ENCODE data around the gene FOXP3. TPM values are rescaled to one million over a fixed set of nuclear protein-coding genes. Genes with fewer than 3 reads are reported as not detected.
"Not testable (repeated sequence)": the region's sequence is repeated elsewhere in the genome, so short reads cannot be mapped to it uniquely, and the experiment has no call there.

Gene FOXP3
- under 1 TPM in 1 of 2 donors, not detected in 1; 0.32 TPM for total RNA-seq
- not detected for polyA plus RNA-seq
- long read RNA-seq, donor 1, result 0 reads
- long read RNA-seq, donor 2, result 0 reads

GRCh38 chrX:49264460-49264859, at the start of gene FOXP3:
FOXP3 (minus strand) TSS chrX:49264710; CDS start chrX:49258505, 6,205 bp downstream.
- H3K36me3 ChIP-seq (ENCODE audit: control insufficient read depth in 1 of 2, insufficient read depth in 2 of 2, low read length in 1 of 2), result no peaks in the 10 kb centered on the region
- H3K4me3 ChIP-seq (ENCODE audit: low read length in 2 of 2), result no peak within 1 kb of the TSS
- H3K27ac ChIP-seq (ENCODE audit: low read depth in 1 of 2, low read length in 2 of 2), result no peak within 1 kb of the TSS
- intact Hi-C loops (cut with DNase I), result no loop called here
- no peaks in the 10 kb centered on the region for H3K9me3 ChIP-seq (ENCODE audit: control insufficient read depth, low read length)
- ATAC-seq (ENCODE audit: low FRiP score) (no peak), DNase-seq (no peak)
- H3K4me1 ChIP-seq (ENCODE audit: control insufficient read depth in 1 of 2, insufficient read depth in 2 of 2, low read length in 2 of 2), result no peaks in the 10 kb centered on the region
- WGBS, 2 donors, result 86 to 89% methylated on average over 11 of the region's 11 CpGs
- H3K27me3 ChIP-seq (ENCODE audit: control insufficient read depth in 1 of 2, insufficient read depth in 2 of 2, low read length in 1 of 2), result no peaks in the 10 kb centered on the region

- Histone ChIP-seq H3K4me3 (ENCODE audit: low read length in 2 of 2) (no peak overlapping the region), H3K27ac (ENCODE audit: low read depth in 1 of 2, low read length in 2 of 2) (no peak overlapping the region), H3K4me1 (ENCODE audit: control insufficient read depth in 1 of 2, insufficient read depth in 2 of 2, low read length in 2 of 2) (no peaks in the 10 kb centered on the region), H3K36me3 (ENCODE audit: control insufficient read depth in 1 of 2, insufficient read depth in 2 of 2, low read length in 1 of 2) (no peaks in the 10 kb centered on the region), H3K27me3 (ENCODE audit: control insufficient read depth in 1 of 2, insufficient read depth in 2 of 2, low read length in 1 of 2) (no peaks in the 10 kb centered on the region), H3K9me3 (ENCODE audit: control insufficient read depth, low read length) (no peaks in the 10 kb centered on the region)
- intact Hi-C loops (cut with DNase I), result no loop called here
- no peak for ATAC-seq (ENCODE audit: low FRiP score)
- DNase-seq, result no peak
- 79 to 87% methylated on average over 2 of the region's 2 CpGs for WGBS, 2 donors
Measured at GRCh38 chrX:49312176-49312575, 47.7 kb upstream of the FOXP3 start.

GRCh38 chrX:49310371-49310770, 45.9 kb upstream of the FOXP3 start:
- DNase-seq (no peak), ATAC-seq (ENCODE audit: low FRiP score) (no peak)
- Histone ChIP-seq H3K36me3 (ENCODE audit: control insufficient read depth in 1 of 2, insufficient read depth in 2 of 2, low read length in 1 of 2) (no peaks in the 10 kb centered on the region), H3K27me3 (ENCODE audit: control insufficient read depth in 1 of 2, insufficient read depth in 2 of 2, low read length in 1 of 2) (no peaks in the 10 kb centered on the region), H3K27ac (ENCODE audit: low read depth in 1 of 2, low read length in 2 of 2) (no peak overlapping the region), H3K4me3 (ENCODE audit: low read length in 2 of 2) (no peak overlapping the region), H3K9me3 (ENCODE audit: control insufficient read depth, low read length) (no peaks in the 10 kb centered on the region), H3K4me1 (ENCODE audit: control insufficient read depth in 1 of 2, insufficient read depth in 2 of 2, low read length in 2 of 2) (no peaks in the 10 kb centered on the region)
- intact Hi-C loops (cut with DNase I), result no loop called here
- 48 to 66% methylated on average over 18 of the region's 18 CpGs for WGBS, 2 donors

- H3K9me3 ChIP-seq (ENCODE audit: control insufficient read depth, low read length), result no peaks in the 10 kb centered on the region
- ATAC-seq (ENCODE audit: low FRiP score), result no peak
- peak overlapping the region; percentile 24 to 48 for H3K4me3 ChIP-seq (ENCODE audit: low read length in 2 of 2)
- peak overlapping the region in 1 of 2 donors; percentile 6 for H3K27ac ChIP-seq (ENCODE audit: low read depth in 1 of 2, low read length in 2 of 2)
- H3K36me3 ChIP-seq (ENCODE audit: control insufficient read depth in 1 of 2, insufficient read depth in 2 of 2, low read length in 1 of 2), result no peaks in the 10 kb centered on the region
- H3K4me1 ChIP-seq (ENCODE audit: control insufficient read depth in 1 of 2, insufficient read depth in 2 of 2, low read length in 2 of 2), result no peaks in the 10 kb centered on the region
- intact Hi-C loops (cut with DNase I), result no loop called here
- H3K27me3 ChIP-seq (ENCODE audit: control insufficient read depth in 1 of 2, insufficient read depth in 2 of 2, low read length in 1 of 2), result no peaks in the 10 kb centered on the region
- 0 to 28% methylated on average over 8 of the region's 8 CpGs for WGBS, 2 donors
- no peak for DNase-seq
Measured at GRCh38 chrX:49309401-49309981, 45.0 kb upstream of the FOXP3 start.

- H3K4me1 ChIP-seq (ENCODE audit: control insufficient read depth in 1 of 2, insufficient read depth in 2 of 2, low read length in 2 of 2), result no peaks in the 10 kb centered on the region
- WGBS, 2 donors, result 35 to 59% methylated on average over 15 of the region's 15 CpGs
- no peaks in the 10 kb centered on the region for H3K36me3 ChIP-seq (ENCODE audit: control insufficient read depth in 1 of 2, insufficient read depth in 2 of 2, low read length in 1 of 2)
- H3K9me3 ChIP-seq (ENCODE audit: control insufficient read depth, low read length), result no peaks in the 10 kb centered on the region
- no peak overlapping the region for H3K4me3 ChIP-seq (ENCODE audit: low read length in 2 of 2)
- DNase-seq, result no peak
- no peaks in the 10 kb centered on the region for H3K27me3 ChIP-seq (ENCODE audit: control insufficient read depth in 1 of 2, insufficient read depth in 2 of 2, low read length in 1 of 2)
- intact Hi-C loops (cut with DNase I), result no loop called here
- H3K27ac ChIP-seq (ENCODE audit: low read depth in 1 of 2, low read length in 2 of 2), result no peak overlapping the region
- peak; percentile 50 for ATAC-seq (ENCODE audit: low FRiP score)
Measured at GRCh38 chrX:49308604-49309269, 44.2 kb upstream of the FOXP3 start.

GRCh38 chrX:49307775-49308174, 43.3 kb upstream of the FOXP3 start:
- 53 to 68% methylated on average over 2 of the region's 2 CpGs for WGBS, 2 donors
- H3K36me3 ChIP-seq (ENCODE audit: control insufficient read depth in 1 of 2, insufficient read depth in 2 of 2, low read length in 1 of 2); H3K9me3 ChIP-seq (ENCODE audit: control insufficient read depth, low read length); H3K4me1 ChIP-seq (ENCODE audit: control insufficient read depth in 1 of 2, insufficient read depth in 2 of 2, low read length in 2 of 2); DNase-seq; ATAC-seq (ENCODE audit: low FRiP score); H3K27me3 ChIP-seq (ENCODE audit: control insufficient read depth in 1 of 2, insufficient read depth in 2 of 2, low read length in 1 of 2); H3K27ac ChIP-seq (ENCODE audit: low read depth in 1 of 2, low read length in 2 of 2); H3K4me3 ChIP-seq (ENCODE audit: low read length in 2 of 2); intact Hi-C loops (cut with DNase I): not testable (repeated sequence)

- no peak for ATAC-seq (ENCODE audit: low FRiP score)
- intact Hi-C loops (cut with DNase I), result no loop called here
- H3K27me3 ChIP-seq (ENCODE audit: control insufficient read depth in 1 of 2, insufficient read depth in 2 of 2, low read length in 1 of 2), result no peaks in the 10 kb centered on the region
- no peaks in the 10 kb centered on the region for H3K36me3 ChIP-seq (ENCODE audit: control insufficient read depth in 1 of 2, insufficient read depth in 2 of 2, low read length in 1 of 2)
- 79 to 82% methylated on average over 14 to 15 of the region's 15 CpGs for WGBS, 2 donors
- no peak for DNase-seq
- H3K4me3 ChIP-seq (ENCODE audit: low read length in 2 of 2), result no peak within 1 kb of the TSS
- no peaks in the 10 kb centered on the region for H3K9me3 ChIP-seq (ENCODE audit: control insufficient read depth, low read length)
- no peak within 1 kb of the TSS for H3K27ac ChIP-seq (ENCODE audit: low read depth in 1 of 2, low read length in 2 of 2)
- no peaks in the 10 kb centered on the region for H3K4me1 ChIP-seq (ENCODE audit: control insufficient read depth in 1 of 2, insufficient read depth in 2 of 2, low read length in 2 of 2)
Measured at GRCh38 chrX:49303346-49303745, 38.8 kb upstream of the FOXP3 start, which contains the start of gene GAGE10. GAGE10 (plus strand) TSS chrX:49303646; CDS start chrX:49304860, 1,214 bp downstream.

- no peak overlapping the region for H3K4me3 ChIP-seq (ENCODE audit: low read length in 2 of 2)
- intact Hi-C loops (cut with DNase I), result no loop called here
- DNase-seq (no peak), ATAC-seq (ENCODE audit: low FRiP score) (no peak)
- no peaks in the 10 kb centered on the region for H3K27me3 ChIP-seq (ENCODE audit: control insufficient read depth in 1 of 2, insufficient read depth in 2 of 2, low read length in 1 of 2)
- no peaks in the 10 kb centered on the region for H3K9me3 ChIP-seq (ENCODE audit: control insufficient read depth, low read length)
- H3K4me1 ChIP-seq (ENCODE audit: control insufficient read depth in 1 of 2, insufficient read depth in 2 of 2, low read length in 2 of 2), result no peaks in the 10 kb centered on the region
- H3K36me3 ChIP-seq (ENCODE audit: control insufficient read depth in 1 of 2, insufficient read depth in 2 of 2, low read length in 1 of 2), result no peaks in the 10 kb centered on the region
- 68 to 75% methylated on average over 1 of the region's 1 CpG for WGBS, 2 donors
- no peak overlapping the region for H3K27ac ChIP-seq (ENCODE audit: low read depth in 1 of 2, low read length in 2 of 2)
Measured at GRCh38 chrX:49300703-49301102, 36.2 kb upstream of the FOXP3 start.

GRCh38 chrX:49299293-49299692, 34.8 kb upstream of the FOXP3 start:
- intact Hi-C loops (cut with DNase I); H3K27me3 ChIP-seq (ENCODE audit: control insufficient read depth in 1 of 2, insufficient read depth in 2 of 2, low read length in 1 of 2); H3K9me3 ChIP-seq (ENCODE audit: control insufficient read depth, low read length); H3K27ac ChIP-seq (ENCODE audit: low read depth in 1 of 2, low read length in 2 of 2); H3K4me1 ChIP-seq (ENCODE audit: control insufficient read depth in 1 of 2, insufficient read depth in 2 of 2, low read length in 2 of 2); ATAC-seq (ENCODE audit: low FRiP score); H3K36me3 ChIP-seq (ENCODE audit: control insufficient read depth in 1 of 2, insufficient read depth in 2 of 2, low read length in 1 of 2); DNase-seq; H3K4me3 ChIP-seq (ENCODE audit: low read length in 2 of 2): not testable (repeated sequence)
- WGBS, 2 donors, result 81 to 97% methylated on average over 5 of the region's 5 CpGs

Measured in aorta (tissue), 5 donors.